K562 (cell line): Measurements from ENCODE around the gene RBBP4. TPM values are rescaled to one million over a fixed set of nuclear protein-coding genes. Genes with fewer than 3 reads are reported as not detected.
A peak's percentile ranks its signal among the peaks of the same experiment; 100 is the strongest.

Experiments used
- CREB3 ChIP-seq: fragments of 450-650 bp; conservative IDR thresholded peaks from 2 replicates; pipeline ENCODE4 v1.6.1; 2016; ENCODE audit warnings: missing genetic modification characterization, low read depth, mild to moderate bottlenecking, missing compliant biosample characterization, moderate library complexity
- DACH1 ChIP-seq: fragments of 450-650 bp; IDR thresholded peaks from 2 replicates; pipeline ENCODE4 v1.6.1; 2018; ENCODE audit not compliant: partially characterized antibody
- HINFP ChIP-seq: fragments of 450-650 bp; conservative IDR thresholded peaks from 2 replicates; pipeline ENCODE4 v1.6.1; 2016; ENCODE audit warnings: missing genetic modification characterization, low read depth, mild to moderate bottlenecking, control low read depth, missing compliant biosample characterization
- HNRNPL ChIP-seq: fragments of 200-400 bp; formaldehyde crosslinking; IDR thresholded peaks from 2 replicates; pipeline ENCODE4 v1.6.1; 2017; ENCODE audit warnings: low read depth, mild to moderate bottlenecking, low read length
- IRF2 ChIP-seq: sonication (generic); formaldehyde crosslinking; IDR thresholded peaks from 2 replicates; pipeline ENCODE4 v1.8.1; 2022; ENCODE audit warnings: mild to moderate bottlenecking, missing genetic modification reagents
- MITF ChIP-seq: IDR thresholded peaks from 2 replicates; pipeline ENCODE4 v1.6.1; 2014; ENCODE audit warnings: antibody characterized with exemption
- NFIC ChIP-seq: fragments of 450-650 bp; IDR thresholded peaks from 2 replicates; pipeline ENCODE4 v1.6.1; 2017; ENCODE audit warnings: mild to moderate bottlenecking, inconsistent platforms
- PHTF2 ChIP-seq: fragments of 250-450 bp; sonication (Bioruptor Pico); IDR thresholded peaks from 2 replicates; pipeline ENCODE4 v1.5.0; 2021; ENCODE audit warnings: mild to moderate bottlenecking
- PRDM10 ChIP-seq: fragments of 450-650 bp; IDR thresholded peaks from 2 replicates; pipeline ENCODE4 v1.6.1; 2018; ENCODE audit not compliant: partially characterized antibody
- SFPQ ChIP-seq: fragments of 200-400 bp; formaldehyde crosslinking; IDR thresholded peaks from 2 replicates; pipeline ENCODE4 v1.6.1; 2017; ENCODE audit warnings: mild to moderate bottlenecking, low read depth, low read length, moderate library complexity
- SIN3B ChIP-seq: fragments of 450-650 bp; IDR thresholded peaks from 2 replicates; pipeline ENCODE4 v1.6.1; 2017; ENCODE audit warnings: low read depth, mild to moderate bottlenecking, moderate library complexity
- SRSF1 ChIP-seq: fragments of 200-400 bp; formaldehyde crosslinking; IDR thresholded peaks from 2 replicates; pipeline ENCODE4 v1.6.1; 2017; ENCODE audit warnings: mild to moderate bottlenecking, low read depth, low read length, moderate library complexity
- TEAD1 ChIP-seq, 2 experiments: fragments of 450-650 bp in 1 of 2; sonication (generic) in 1 of 2; formaldehyde crosslinking; IDR thresholded peaks; 2 replicates each; pipeline versions ENCODE4 v1.4.0 to v1.8.0; 2020 to 2022; ENCODE audit warnings: mild to moderate bottlenecking in 2 of 2, missing genetic modification reagents in 1 of 2
- polyA plus RNA-seq, 8 experiments: library from polyadenylated mRNA; depleted of rRNA in 4 of 8; stranded (reverse) in 5 of 8; unstranded in 3 of 8; fragments of >200 nt; fragmentation: Nextera tagmentation in 2 of 8; fragmentation: Illumina TruSeq in 1 of 8; extraction: Ambion mirVana in 2 of 8; extraction: Trizol in 1 of 8; gene quantifications; 2 replicates each; pipeline versions ENCODE4 v1.2.1 to v1.2.3, GENCODE V29; 2011 to 2014; ENCODE audit warnings: inconsistent platforms in 1 of 8, missing spikeins in 1 of 8
- total RNA-seq, 7 experiments: library from RNA; depleted of rRNA in 6 of 7; stranded (reverse); fragments of >200 nt in 6 of 7; fragmentation: Illumina TruSeq in 2 of 7; extraction: Trizol in 2 of 7; gene quantifications; 2 replicates each; pipeline versions ENCODE4 v1.2.1 to v1.2.3, GENCODE V29; 2011 to 2021; ENCODE audit warnings: low replicate concordance in 1 of 7

RBBP4 gene
- total and polyA plus RNA-seq, 9 of the 15 experiments (the other 6 are each of a cell fraction or from before 2014, with no cell fraction given), result 185 to 409 (median 259) TPM

- TF ChIP-seq SFPQ (no peak), PHTF2 (CRISPR knock-in tag) (no peak), HINFP (tag) (no peak), HNRNPL (no peak), IRF2 (CRISPR knock-in tag) (no peak), TEAD1 (CRISPR knock-in tag; IDR thresholded peaks at IDR 0.05) (peak in 1 of 2 experiments; percentile 49; a peak in 1 of 4 replicates), CREB3 (tag) (0 out of 2 replicates have a peak, but pooled peaks have one; percentile 47), PRDM10 (no peak), SIN3B (no peak), DACH1 (peak; percentile 48), MITF (no peak), SRSF1 (no peak), NFIC (peak; percentile 91)
Measured at GRCh38 chr1:32695098-32695904, 44.3 kb downstream of the RBBP4 start (continued).
